Lung (tissue), 12 donors: Measurements from ENCODE around the gene PHF21A. TPM values are rescaled to one million over a fixed set of nuclear protein-coding genes. Genes with fewer than 3 reads are reported as not detected.

Experiments
- ATAC-seq: fragments of 200-7000 bp; cut with Tn5 transposase; one replicate; pipeline ENCODE4 v1.9.1; 2020; ENCODE audit warnings: moderate number of reproducible peaks; ENCODE audit not compliant: insufficient read depth, low FRiP score
- DNase-seq, 3 donors: peaks; one replicate each; pipeline ENCODE4 v3.0.0-alpha.2; 2013 to 2017
- H3K27ac ChIP-seq, 2 donors: one replicate each; pipeline ENCODE4 v1.5.1; 2013; ENCODE audit warnings: mild to moderate bottlenecking in 2 of 2, moderate library complexity in 2 of 2, control low read depth in 1 of 2, inconsistent platforms in 1 of 2, low read depth in 1 of 2, low read length in 1 of 2
- H3K27me3 ChIP-seq, 3 donors: one replicate each; pipeline ENCODE4 v1.5.1; 2013; ENCODE audit warnings: low read length in 2 of 3; ENCODE audit not compliant: control insufficient read depth in 3 of 3, insufficient read depth in 3 of 3
- H3K36me3 ChIP-seq, 4 donors: one replicate each; pipeline ENCODE4 v1.5.1; 2013; ENCODE audit warnings: low read length in 4 of 4, mild to moderate bottlenecking in 1 of 4, moderate library complexity in 1 of 4; ENCODE audit not compliant: control insufficient read depth in 4 of 4, insufficient read depth in 4 of 4
- H3K4me1 ChIP-seq, 5 donors: one replicate each; pipeline ENCODE4 v1.5.1; 2013; ENCODE audit warnings: low read length in 5 of 5, mild to moderate bottlenecking in 2 of 5, moderate library complexity in 1 of 5; ENCODE audit not compliant: control insufficient read depth in 5 of 5, insufficient read depth in 5 of 5
- H3K4me3 ChIP-seq: one replicate; pipeline ENCODE4 v1.5.1; 2013; ENCODE audit warnings: mild to moderate bottlenecking, control low read depth, moderate library complexity
- H3K9ac ChIP-seq, 2 donors: one replicate each; pipeline ENCODE4 v1.5.1; 2013; ENCODE audit warnings: low read length in 2 of 2, control low read depth in 1 of 2; ENCODE audit not compliant: insufficient read depth in 1 of 2
- H3K9me3 ChIP-seq, 4 donors: one replicate each; pipeline ENCODE4 v1.5.1; 2013; ENCODE audit warnings: low read length in 3 of 4, mild to moderate bottlenecking in 1 of 4, moderate library complexity in 1 of 4; ENCODE audit not compliant: control insufficient read depth in 4 of 4, insufficient read depth in 3 of 4
- WGBS, 2 donors: extraction: QIAGEN DNeasy Blood & Tissue Kit; methylation state at CpG; one replicate each; pipeline ENCODE4 v1.1.7; 2013; 5-methylcytosine and 5-hydroxymethylcytosine counted together
- polyA plus RNA-seq, 2 donors: library from polyadenylated mRNA; stranded (reverse); fragments of 200-250 nt; gene quantifications; one replicate each; pipeline ENCODE4 v1.2.1, GENCODE V29; 2013
- total RNA-seq, 2 donors: library from RNA; depleted of rRNA in 1 of 2; stranded (reverse); fragments of >200 nt in 1 of 2; gene quantifications; one replicate each; pipeline ENCODE4 v1.2.1, GENCODE V29; 2014 to 2021
- TF ChIP-seq, protein P1 (sequence below): IDR thresholded peaks from 2 replicates; pipeline ENCODE4 v1.5.1; 2012; ENCODE audit warnings: mild to moderate bottlenecking; ENCODE audit errors: control extremely low read depth, extremely low read depth
- donor health status: control.
- donor health status: control.
- donor health status: Bipolar disorder and iron deficiency.
- donor health status: healthy.
- donor health status: DM: yes; HTN: yes; CAD: no.

PHF21A gene
- total and polyA plus RNA-seq, 4 donors, result 16.2 to 57.0 (median 29.9) TPM

- TF ChIP-seq, protein P1, sequence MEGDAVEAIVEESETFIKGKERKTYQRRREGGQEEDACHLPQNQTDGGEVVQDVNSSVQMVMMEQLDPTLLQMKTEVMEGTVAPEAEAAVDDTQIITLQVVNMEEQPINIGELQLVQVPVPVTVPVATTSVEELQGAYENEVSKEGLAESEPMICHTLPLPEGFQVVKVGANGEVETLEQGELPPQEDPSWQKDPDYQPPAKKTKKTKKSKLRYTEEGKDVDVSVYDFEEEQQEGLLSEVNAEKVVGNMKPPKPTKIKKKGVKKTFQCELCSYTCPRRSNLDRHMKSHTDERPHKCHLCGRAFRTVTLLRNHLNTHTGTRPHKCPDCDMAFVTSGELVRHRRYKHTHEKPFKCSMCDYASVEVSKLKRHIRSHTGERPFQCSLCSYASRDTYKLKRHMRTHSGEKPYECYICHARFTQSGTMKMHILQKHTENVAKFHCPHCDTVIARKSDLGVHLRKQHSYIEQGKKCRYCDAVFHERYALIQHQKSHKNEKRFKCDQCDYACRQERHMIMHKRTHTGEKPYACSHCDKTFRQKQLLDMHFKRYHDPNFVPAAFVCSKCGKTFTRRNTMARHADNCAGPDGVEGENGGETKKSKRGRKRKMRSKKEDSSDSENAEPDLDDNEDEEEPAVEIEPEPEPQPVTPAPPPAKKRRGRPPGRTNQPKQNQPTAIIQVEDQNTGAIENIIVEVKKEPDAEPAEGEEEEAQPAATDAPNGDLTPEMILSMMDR, result no peak
- no peaks in the 10 kb centered on the region for H3K9me3 ChIP-seq
- 83 to 90% methylated on average over 3 of the region's 3 CpGs for WGBS, 2 donors
These were observed 175.8 kb downstream of the PHF21A start for GRCh38 chr11:45945397-45945999.

DNA sequence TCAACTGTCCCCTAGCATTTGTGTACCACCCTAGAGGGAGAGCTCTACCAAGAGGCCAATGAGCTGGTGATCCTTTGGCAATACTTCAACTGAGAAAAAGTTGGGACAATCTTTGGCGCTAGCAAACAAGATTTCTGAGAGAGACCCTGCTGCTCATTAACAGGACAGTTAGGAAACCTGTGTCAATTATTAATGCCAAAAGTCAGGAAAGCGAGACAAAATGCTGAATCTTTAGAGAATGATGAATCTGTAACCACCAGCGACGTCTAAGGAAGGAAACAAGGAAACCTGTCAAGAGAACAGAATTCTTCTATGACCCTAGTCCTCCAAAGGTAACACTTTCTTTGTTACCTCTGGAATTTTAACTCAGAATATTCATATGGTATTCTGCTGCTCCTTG is 178.9 kb downstream of the PHF21A start:
- peaks cover 15 to 22% (median 21%) of the 10 kb centered on the region in 4 donors for H3K36me3 ChIP-seq
- DNase-seq, result no peak
- H3K27ac ChIP-seq, result no peak overlapping the region
- no peaks in the 10 kb centered on the region for H3K9me3 ChIP-seq
- H3K27me3 ChIP-seq, result no peaks in the 10 kb centered on the region
- H3K4me1 ChIP-seq, result peaks cover 0 to 8% (median 0%) of the 10 kb centered on the region in 5 donors
- no peak for ATAC-seq
- H3K4me3 ChIP-seq, result no peak overlapping the region
- TF ChIP-seq, protein P1, result no peak
- no peak overlapping the region for H3K9ac ChIP-seq
- WGBS, 2 donors, result 96% methylated on average over 4 of the region's 4 CpGs

More at GRCh38 chr11:45945397-45945999, 175.8 kb downstream of the PHF21A start:
- H3K27ac ChIP-seq, result no peak overlapping the region
- H3K4me3 ChIP-seq, result no peak overlapping the region
- no peaks in the 10 kb centered on the region for H3K27me3 ChIP-seq
- no peak overlapping the region for H3K9ac ChIP-seq
- H3K4me1 ChIP-seq, result peaks cover 0 to 8% (median 0%) of the 10 kb centered on the region in 5 donors
- ATAC-seq (no peak), DNase-seq (peak in 1 of 3 donors; percentile 30)
- H3K36me3 ChIP-seq, result peaks cover 30 to 38% (median 35%) of the 10 kb centered on the region in 4 donors

GRCh38 chr11:45941285-45941684 is 180.0 kb downstream of the PHF21A start:
- TF ChIP-seq, protein P1, result no peak
- peaks cover 12 to 20% (median 16%) of the 10 kb centered on the region in 4 donors for H3K36me3 ChIP-seq
- 94 to 98% methylated on average over 4 of the region's 4 CpGs for WGBS, 2 donors
- ATAC-seq (no peak), DNase-seq (no peak)
- H3K27ac ChIP-seq, result no peak overlapping the region
- peaks cover 0 to 8% (median 0%) of the 10 kb centered on the region in 5 donors for H3K4me1 ChIP-seq
- H3K9me3 ChIP-seq, result no peaks in the 10 kb centered on the region
- H3K9ac ChIP-seq, result no peak overlapping the region
- H3K27me3 ChIP-seq, result no peaks in the 10 kb centered on the region
- no peak overlapping the region for H3K4me3 ChIP-seq

DNA sequence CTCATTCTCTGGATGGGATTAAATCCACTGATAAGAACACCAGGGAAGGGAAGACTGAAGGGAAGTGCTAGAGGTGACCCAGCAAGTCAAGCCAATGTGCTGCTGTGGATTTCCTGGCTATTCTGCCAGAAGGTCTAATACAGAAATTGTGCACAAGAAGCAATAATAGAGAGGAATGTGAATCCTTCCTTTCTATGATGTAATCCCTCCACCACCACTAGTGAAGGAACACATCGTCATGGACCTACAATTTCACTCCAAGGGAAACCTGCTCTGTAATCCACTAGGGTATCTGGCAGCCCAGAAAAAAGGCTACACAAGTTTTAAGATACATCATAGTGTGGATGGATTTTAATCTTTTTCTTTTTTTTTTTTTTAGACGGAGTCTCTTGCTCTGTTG is 181.4 kb downstream of the PHF21A start:
- TF ChIP-seq, protein P1, result no peak
- no peak for ATAC-seq

More for the DNA sequence above, 181.4 kb downstream of the PHF21A start:
- Histone ChIP-seq H3K27me3 (no peaks in the 10 kb centered on the region), H3K4me3 (no peak overlapping the region), H3K9me3 (no peaks in the 10 kb centered on the region), H3K27ac (no peak overlapping the region), H3K36me3 (peaks cover 0 to 22% (median 11%) of the 10 kb centered on the region in 4 donors), H3K9ac (no peak overlapping the region), H3K4me1 (no peaks in the 10 kb centered on the region)
- WGBS, 2 donors, result 83 to 88% methylated on average over 2 of the region's 2 CpGs
- no peak for DNase-seq
